Tibial artery (tissue), 4 donors: ENCODE measurements around the gene MYNN.

ENCODE experiments used
- DNase-seq, 2 donors: peaks; one replicate each; pipeline ENCODE4 v3.0.0-alpha.2; 2019
- H3K27ac ChIP-seq, 2 donors: fragments of 200-600 bp; sonication (generic) in 1 of 2; 1 replicate in 1 of 2; 2 replicates in 1 of 2; pipeline ENCODE4 v1.5.1; 2018 to 2019; ENCODE audit warnings: mild to moderate bottlenecking in 1 of 2
- H3K27me3 ChIP-seq, 2 donors: fragments of 200-600 bp; sonication (generic) in 1 of 2; one replicate each; pipeline versions ENCODE4 v1.5.1 to v1.6.0; 2016 to 2019
- H3K36me3 ChIP-seq, 3 donors: fragments of 200-600 bp; sonication (generic) in 2 of 3; one replicate each; pipeline ENCODE4 v1.5.1; 2016 to 2019; ENCODE audit warnings: mild to moderate bottlenecking in 2 of 3
- H3K4me1 ChIP-seq, 4 donors: fragments of 200-600 bp; sonication (generic) in 2 of 4; 1 replicate in 3 of 4; 2 replicates in 1 of 4; pipeline ENCODE4 v1.5.1; 2016 to 2019
- H3K4me3 ChIP-seq, 2 donors: fragments of 200-600 bp; sonication (generic) in 1 of 2; 1 replicate in 1 of 2; 2 replicates in 1 of 2; pipeline ENCODE4 v1.5.1; 2018 to 2019; ENCODE audit warnings: mild to moderate bottlenecking in 2 of 2
- H3K9me3 ChIP-seq, 3 donors: fragments of 200-600 bp; sonication (generic) in 1 of 3; one replicate each; pipeline ENCODE4 v1.5.1; 2016 to 2019
- intact Hi-C: fragments of 100-400 bp; cut with DNase I; formaldehyde crosslinking; loops from one replicate; pipeline ENCODE4 v1.15.0; 2023; ENCODE audit warnings: low total_unique reads
- TF ChIP-seq, protein P1 (sequence below), 2 experiments: fragments of 200-600 bp in 1 of 2; fragments of 450-650 bp in 1 of 2; IDR thresholded peaks; one replicate each; pipeline ENCODE4 v1.5.1; 2017 to 2019; ENCODE audit warnings: antibody characterized with exemption in 2 of 2, mild to moderate bottlenecking in 1 of 2, moderate library complexity in 1 of 2

MYNN gene

DNA sequence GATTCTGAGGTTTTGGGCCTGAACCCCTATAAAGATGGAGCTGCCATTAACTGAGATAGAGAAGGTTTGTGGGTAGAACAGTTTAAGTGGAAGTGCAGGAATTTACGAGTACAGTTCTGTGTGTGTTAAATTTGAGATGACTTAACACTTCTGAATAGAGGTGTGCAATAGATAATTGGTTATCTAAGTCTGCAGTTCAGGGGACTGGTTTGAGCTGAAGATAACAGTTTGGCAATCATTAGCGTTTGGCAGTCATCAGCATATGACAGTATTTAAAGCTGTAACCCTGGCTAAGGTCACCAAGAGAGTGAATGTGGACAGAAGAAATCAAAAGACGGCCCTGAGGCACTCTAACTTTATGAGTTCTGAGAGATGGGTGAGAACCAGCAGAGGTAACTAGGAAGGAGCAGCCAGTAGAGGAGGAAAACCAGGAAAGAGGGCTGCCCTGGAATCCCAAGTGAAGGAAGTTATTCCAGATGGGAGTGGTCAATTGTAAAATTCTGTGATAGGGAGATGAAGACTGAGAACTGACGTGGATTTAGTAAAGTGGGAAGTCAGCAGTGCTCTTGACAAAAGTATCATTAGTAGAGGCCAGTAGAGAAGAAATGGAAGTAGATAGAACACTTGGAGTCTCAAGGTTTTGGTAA lies 8.1 kb downstream of the MYNN start:
- peaks cover 0 to 11% (median 5%) of the 10 kb centered on the region in 4 donors for H3K4me1 ChIP-seq
- intact Hi-C loops: no loop called here
- H3K4me3 ChIP-seq: no peak overlapping the region
- DNase-seq: no peak
- H3K27ac ChIP-seq: no peak overlapping the region
- TF ChIP-seq, protein P1, sequence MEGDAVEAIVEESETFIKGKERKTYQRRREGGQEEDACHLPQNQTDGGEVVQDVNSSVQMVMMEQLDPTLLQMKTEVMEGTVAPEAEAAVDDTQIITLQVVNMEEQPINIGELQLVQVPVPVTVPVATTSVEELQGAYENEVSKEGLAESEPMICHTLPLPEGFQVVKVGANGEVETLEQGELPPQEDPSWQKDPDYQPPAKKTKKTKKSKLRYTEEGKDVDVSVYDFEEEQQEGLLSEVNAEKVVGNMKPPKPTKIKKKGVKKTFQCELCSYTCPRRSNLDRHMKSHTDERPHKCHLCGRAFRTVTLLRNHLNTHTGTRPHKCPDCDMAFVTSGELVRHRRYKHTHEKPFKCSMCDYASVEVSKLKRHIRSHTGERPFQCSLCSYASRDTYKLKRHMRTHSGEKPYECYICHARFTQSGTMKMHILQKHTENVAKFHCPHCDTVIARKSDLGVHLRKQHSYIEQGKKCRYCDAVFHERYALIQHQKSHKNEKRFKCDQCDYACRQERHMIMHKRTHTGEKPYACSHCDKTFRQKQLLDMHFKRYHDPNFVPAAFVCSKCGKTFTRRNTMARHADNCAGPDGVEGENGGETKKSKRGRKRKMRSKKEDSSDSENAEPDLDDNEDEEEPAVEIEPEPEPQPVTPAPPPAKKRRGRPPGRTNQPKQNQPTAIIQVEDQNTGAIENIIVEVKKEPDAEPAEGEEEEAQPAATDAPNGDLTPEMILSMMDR (IDR thresholded peaks at IDR 0.05): no peak
- H3K27me3 ChIP-seq: no peaks in the 10 kb centered on the region
- H3K36me3 ChIP-seq: peaks cover 85 to 92% (median 88%) of the 10 kb centered on the region in 3 donors
- H3K9me3 ChIP-seq: no peaks in the 10 kb centered on the region

DNA sequence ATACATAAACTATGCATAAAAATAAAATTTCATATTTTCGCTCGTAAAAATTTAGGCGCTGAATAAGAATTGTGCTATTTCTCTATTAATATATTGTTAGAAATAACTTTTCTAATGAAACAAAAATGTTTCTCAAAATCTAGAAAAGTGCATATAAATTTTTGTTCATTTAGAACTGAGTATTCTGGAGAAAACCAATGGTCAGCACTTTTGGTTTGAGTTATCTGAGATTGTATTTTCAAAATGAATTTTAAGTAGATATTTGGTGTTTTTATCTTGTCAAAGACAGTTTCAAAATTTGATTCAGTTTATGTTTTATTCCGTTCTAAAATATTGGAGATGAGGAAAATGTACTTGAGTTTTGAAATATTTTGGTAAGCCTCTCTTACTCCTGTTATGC lies 13.9 kb downstream of the MYNN start:
- TF ChIP-seq, protein P1 (IDR thresholded peaks at IDR 0.05): no peak
- Histone ChIP-seq H3K4me3 (no peak overlapping the region), H3K36me3 (peaks cover 59 to 62% (median 61%) of the 10 kb centered on the region in 3 donors), H3K9me3 (no peaks in the 10 kb centered on the region), H3K4me1 (no peaks in the 10 kb centered on the region), H3K27ac (no peak overlapping the region), H3K27me3 (no peaks in the 10 kb centered on the region)
- intact Hi-C loops: no loop called here
- no peak for DNase-seq

DNA sequence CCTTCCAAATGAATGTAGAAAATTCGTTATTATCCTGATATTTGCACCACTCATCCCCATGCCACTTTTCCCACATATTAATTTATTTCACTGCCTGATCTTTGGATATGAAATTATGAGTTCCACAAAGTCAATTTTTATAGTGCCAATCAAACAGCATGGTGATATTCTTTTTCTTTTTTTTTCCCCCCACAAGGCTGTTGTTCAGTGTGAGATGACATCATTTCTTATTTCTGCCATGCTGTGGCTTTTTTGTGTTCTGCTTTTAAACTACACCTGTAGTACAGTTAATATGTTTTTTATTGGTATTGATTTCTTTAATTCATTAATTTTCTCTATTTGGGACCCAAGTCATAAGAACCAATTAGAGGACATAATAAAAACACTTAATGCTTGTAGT lies 14.6 kb downstream of the MYNN start:
- H3K36me3 ChIP-seq: peaks cover 55 to 61% (median 60%) of the 10 kb centered on the region in 3 donors
- no peak overlapping the region for H3K27ac ChIP-seq
- no peak overlapping the region for H3K4me3 ChIP-seq
- no peaks in the 10 kb centered on the region for H3K27me3 ChIP-seq
- intact Hi-C loops: no loop called here
- H3K4me1 ChIP-seq: no peaks in the 10 kb centered on the region
- no peak for DNase-seq
- H3K9me3 ChIP-seq: no peaks in the 10 kb centered on the region
- TF ChIP-seq, protein P1 (IDR thresholded peaks at IDR 0.05): no peak

DNA sequence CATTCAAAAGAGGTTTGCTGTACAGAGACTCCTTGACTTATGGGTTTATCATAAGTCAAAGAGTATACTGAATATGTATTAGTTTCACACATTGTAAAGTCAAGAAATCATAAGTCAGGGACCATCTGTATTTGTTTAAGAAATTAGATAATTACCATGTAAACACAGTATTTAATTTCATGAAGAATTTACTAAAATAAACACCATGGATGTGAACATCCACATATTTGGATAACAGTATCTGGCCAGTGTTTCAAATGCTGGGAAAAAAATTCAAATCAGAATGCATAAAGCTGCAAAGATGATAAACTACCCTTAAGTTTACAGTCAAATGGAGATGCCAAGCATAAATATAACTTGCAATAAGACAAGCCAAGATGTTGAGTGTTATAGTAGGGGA lies 17.0 kb downstream of the MYNN start:
- Histone ChIP-seq H3K4me3 (no peak overlapping the region), H3K27me3 (no peaks in the 10 kb centered on the region), H3K9me3 (no peaks in the 10 kb centered on the region), H3K4me1 (no peaks in the 10 kb centered on the region), H3K36me3 (peaks cover 34 to 47% (median 41%) of the 10 kb centered on the region in 3 donors), H3K27ac (no peak overlapping the region)
- DNase-seq: no peak
- intact Hi-C loops: no loop called here
- TF ChIP-seq, protein P1 (IDR thresholded peaks at IDR 0.05): no peak

DNA sequence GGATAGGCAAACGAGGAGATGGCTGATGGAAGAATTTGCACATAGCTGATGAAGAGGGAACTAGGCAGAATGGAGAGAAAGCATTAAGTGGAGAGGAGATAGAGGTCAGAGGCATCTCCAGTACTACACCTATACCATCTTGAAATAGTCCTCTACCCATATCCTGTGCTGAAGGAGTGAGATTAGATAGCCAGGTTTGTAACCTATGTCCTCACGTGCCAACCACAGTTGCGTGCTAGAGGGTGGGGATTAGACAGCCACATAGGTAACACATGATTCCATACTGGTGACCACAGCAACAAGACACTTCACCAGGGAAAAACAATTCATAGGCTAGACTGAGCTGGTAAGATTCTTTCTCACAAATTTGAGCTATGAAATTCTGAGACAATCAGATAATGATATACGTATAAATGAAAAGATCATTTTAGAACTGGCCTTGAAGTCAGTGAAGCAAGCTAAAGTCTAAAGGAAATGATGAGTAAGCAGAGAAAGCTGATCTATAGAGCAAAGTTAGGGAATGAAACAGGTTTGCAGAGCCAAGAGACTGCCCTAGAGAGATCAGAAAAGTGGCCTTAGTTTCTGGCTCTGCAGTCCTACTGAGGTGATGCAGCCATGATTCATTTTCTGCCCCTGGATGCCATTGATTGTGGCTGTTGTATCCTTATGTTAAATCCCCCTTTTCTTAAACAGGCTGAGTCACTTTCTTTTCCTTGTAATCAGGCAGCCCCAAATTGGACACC lies 17.7 kb downstream of the MYNN start:
- peaks cover 27 to 40% (median 35%) of the 10 kb centered on the region in 3 donors for H3K36me3 ChIP-seq
- no peaks in the 10 kb centered on the region for H3K4me1 ChIP-seq
- no peak for DNase-seq
- TF ChIP-seq, protein P1 (IDR thresholded peaks at IDR 0.05): no peak
- intact Hi-C loops: no loop called here
- no peaks in the 10 kb centered on the region for H3K27me3 ChIP-seq
- H3K9me3 ChIP-seq: no peaks in the 10 kb centered on the region
- H3K27ac ChIP-seq: no peak overlapping the region
- no peak overlapping the region for H3K4me3 ChIP-seq
